AG10803 (cell line): ENCODE measurements around the gene RPS6KL1.
A peak's percentile ranks its signal among the peaks of the same experiment; 100 is the strongest.

ENCODE experiments used
- DNase-seq: peaks from one replicate; pipeline ENCODE4 v3.0.0; 2010; ENCODE audit warnings: low read depth
- H3K4me3 ChIP-seq: 2 replicates; pipeline ENCODE4 v1.5.1; 2011; ENCODE audit warnings: mild to moderate bottlenecking, low read length, control low read depth
- TF ChIP-seq, protein P1 (sequence below): conservative IDR thresholded peaks from 2 replicates; pipeline ENCODE4 v1.5.1; 2011; ENCODE audit warnings: mild to moderate bottlenecking, low read length, control low read depth, inconsistent platforms

The RPS6KL1 gene

DNA sequence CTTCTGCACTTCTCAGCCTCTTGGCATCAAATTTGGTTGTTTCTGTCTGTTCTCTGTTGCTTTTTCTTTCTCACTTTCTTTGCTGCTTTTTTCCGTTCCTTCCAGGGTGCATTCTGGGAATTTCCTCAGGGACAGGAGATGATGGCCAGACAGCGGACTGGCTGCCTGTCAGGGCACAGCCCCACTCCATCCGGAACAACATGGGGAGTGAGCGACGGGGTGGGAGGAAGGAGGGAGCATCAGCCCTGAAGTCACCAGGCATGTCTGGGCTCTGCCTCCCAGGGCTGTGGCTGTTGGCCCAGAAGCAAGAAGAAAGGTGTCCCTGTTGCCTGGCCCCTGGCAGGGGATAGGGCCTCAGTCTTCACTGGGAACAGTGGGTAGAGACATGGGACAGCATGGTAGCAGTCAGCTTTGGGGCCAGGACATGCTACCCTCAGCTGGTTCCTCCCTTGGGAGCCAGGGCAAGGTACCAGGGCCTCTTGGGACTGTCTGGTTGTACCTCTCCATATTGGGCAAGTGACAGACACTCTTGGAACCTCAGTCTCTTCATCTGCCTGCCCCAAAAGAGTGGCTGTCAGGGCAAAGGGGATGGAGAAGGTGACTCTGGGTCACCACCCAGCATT is 23.7 kb upstream of the RPS6KL1 start:
- H3K4me3 ChIP-seq: no peak overlapping the region
- DNase-seq: no peak
- TF ChIP-seq, protein P1, sequence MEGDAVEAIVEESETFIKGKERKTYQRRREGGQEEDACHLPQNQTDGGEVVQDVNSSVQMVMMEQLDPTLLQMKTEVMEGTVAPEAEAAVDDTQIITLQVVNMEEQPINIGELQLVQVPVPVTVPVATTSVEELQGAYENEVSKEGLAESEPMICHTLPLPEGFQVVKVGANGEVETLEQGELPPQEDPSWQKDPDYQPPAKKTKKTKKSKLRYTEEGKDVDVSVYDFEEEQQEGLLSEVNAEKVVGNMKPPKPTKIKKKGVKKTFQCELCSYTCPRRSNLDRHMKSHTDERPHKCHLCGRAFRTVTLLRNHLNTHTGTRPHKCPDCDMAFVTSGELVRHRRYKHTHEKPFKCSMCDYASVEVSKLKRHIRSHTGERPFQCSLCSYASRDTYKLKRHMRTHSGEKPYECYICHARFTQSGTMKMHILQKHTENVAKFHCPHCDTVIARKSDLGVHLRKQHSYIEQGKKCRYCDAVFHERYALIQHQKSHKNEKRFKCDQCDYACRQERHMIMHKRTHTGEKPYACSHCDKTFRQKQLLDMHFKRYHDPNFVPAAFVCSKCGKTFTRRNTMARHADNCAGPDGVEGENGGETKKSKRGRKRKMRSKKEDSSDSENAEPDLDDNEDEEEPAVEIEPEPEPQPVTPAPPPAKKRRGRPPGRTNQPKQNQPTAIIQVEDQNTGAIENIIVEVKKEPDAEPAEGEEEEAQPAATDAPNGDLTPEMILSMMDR: no peak

DNA sequence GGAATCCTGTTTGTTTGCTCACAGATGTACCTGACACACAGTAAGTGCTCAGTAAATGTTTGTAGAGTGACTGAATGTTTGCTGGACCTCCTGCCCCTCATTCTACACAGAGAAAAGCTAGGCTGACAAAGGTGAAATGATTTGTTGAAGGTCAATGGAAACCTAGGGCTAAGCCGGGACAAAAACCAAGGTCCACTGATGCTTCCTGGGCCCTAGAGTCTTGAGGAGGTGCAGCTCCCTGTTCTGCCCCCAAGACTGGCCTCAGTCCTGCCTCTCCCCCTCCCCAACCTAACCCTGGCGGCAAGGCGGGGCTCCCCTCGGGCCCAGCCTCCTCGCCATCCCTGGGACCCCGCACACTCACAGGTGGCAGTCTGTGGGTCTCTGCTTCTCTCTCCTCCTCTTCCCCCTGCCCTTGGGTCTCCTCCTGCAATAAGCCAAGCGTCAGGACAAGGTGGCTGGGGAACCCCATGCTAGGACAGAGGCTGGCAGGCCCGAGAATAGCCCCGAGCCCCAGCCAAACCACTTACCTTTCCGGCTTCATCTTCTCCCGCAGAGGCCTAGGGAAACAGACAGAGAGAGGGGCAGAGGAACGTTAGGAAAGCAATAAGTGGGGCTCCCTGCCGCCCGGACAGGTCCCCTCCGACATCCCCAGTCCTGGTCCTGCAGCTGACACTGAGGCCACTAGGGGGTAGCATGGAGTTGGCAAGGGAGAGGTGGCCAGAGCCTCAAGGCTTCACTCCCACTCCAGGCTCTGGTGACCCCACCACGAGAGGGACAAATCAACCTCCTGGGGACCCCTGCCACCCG is 23.0 kb upstream of the RPS6KL1 start:
- peak; percentile 53 for DNase-seq
- TF ChIP-seq, protein P1: peak; percentile 92
- H3K4me3 ChIP-seq: no peak overlapping the region

DNA sequence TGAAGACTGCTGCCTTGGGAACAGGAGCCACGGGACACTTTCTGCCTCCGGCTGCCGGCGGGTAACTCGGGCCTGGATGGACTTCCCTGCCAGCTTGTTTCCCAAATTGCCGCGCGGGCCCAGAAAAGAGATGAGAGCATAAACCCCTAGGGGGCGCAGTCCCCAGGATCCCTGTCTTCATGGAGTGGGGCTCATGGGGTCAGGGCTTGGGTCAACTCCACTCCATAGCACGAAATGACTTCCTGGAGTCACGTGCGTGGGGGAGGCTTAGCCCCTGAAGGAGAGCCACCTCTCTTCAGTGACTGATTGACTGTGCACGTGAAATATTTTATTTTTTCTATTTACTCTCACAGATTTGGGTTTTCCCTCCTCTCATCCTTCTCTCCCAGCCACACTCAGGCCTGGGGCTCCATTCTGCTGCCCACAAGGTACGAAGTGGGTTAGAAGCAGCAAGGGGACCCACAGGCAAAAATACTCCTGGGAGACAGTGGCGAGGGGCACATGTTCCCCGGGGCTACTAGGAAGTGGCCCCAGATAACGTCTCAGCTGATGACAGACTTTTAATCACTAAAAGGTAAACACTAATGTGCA is 22.3 kb upstream of the RPS6KL1 start:
- DNase-seq: no peak
- TF ChIP-seq, protein P1: peak; percentile 58
- H3K4me3 ChIP-seq: no peak overlapping the region

DNA sequence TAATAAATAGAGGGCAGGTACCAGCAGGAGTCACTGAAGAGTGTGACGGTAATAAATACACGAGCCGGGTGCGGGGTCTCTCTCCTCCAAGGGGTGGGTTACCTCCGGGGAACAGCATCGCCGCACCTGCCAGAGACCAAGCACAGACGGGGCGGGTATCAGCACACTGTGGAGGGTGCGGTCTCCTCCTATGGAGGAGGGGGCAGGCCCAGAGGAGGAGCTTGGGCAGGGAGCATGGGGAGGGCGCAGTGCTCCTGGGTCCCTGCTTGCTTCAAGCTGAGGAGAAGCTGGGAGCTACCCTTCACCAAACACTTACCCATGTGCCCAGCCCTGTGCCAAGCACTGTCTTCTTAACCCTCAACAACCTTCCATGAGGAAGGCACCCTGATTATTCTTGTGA is 19.5 kb upstream of the RPS6KL1 start:
- H3K4me3 ChIP-seq: no peak overlapping the region
- DNase-seq: no peak
- TF ChIP-seq, protein P1: no peak

DNA sequence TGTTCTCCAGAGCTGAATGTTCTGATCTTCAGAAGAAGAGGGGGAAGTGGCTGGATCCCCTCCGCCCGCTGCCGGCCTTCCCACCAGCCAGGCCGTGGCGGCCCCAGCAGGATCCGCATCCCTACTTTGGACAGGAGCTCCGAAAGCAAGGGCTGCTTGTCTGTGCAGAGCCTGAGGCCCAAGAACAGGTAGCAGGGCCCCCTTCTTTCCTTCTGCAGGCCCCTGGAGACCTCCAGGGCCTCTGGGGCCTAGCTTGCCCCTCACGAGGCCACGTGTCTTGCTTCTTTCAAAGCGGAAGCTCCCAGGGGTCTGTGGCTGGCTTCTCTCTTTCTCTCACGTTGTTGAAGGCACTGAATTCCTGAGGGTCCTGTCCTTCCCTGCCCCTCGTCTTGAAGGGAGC is 19.1 kb upstream of the RPS6KL1 start:
- no peak for DNase-seq
- no peak overlapping the region for H3K4me3 ChIP-seq
- TF ChIP-seq, protein P1: no peak

DNA sequence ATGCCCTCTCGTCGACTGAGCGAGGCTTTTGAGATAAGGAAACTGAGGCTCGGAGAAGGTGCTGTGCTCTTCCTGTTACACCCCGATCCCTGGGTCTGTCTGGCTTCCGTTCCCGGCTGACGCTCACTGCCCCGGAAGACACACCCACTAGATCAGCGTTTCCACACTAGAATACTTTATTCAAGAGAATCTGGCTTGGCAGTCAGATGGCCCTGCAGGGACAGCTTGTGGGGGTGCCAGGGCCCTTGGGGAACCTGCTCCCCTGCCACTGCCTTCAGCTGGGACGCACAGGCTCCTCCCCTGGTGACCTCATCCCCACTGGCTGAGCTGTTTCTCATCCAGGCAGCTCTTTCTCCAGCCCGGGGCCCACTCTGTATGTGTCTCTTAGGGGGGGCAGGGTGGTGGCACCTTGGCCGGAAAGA is 18.6 kb upstream of the RPS6KL1 start:
- TF ChIP-seq, protein P1: no peak

More for the DNA sequence above, 18.6 kb upstream of the RPS6KL1 start:
- peak; percentile 45 for DNase-seq
- H3K4me3 ChIP-seq: no peak overlapping the region
